GM19240 (cell line): ENCODE data around the gene IDH3G.
"Not testable (repeated sequence)": the region's sequence is repeated elsewhere in the genome, so short reads cannot be mapped to it uniquely, and the experiment has no call there.

ENCODE experiments used
- DNase-seq: peaks from one replicate; pipeline ENCODE4 v3.0.0; 2011; ENCODE audit warnings: low spot score; ENCODE audit not compliant: insufficient read length

IDH3G gene

DNA sequence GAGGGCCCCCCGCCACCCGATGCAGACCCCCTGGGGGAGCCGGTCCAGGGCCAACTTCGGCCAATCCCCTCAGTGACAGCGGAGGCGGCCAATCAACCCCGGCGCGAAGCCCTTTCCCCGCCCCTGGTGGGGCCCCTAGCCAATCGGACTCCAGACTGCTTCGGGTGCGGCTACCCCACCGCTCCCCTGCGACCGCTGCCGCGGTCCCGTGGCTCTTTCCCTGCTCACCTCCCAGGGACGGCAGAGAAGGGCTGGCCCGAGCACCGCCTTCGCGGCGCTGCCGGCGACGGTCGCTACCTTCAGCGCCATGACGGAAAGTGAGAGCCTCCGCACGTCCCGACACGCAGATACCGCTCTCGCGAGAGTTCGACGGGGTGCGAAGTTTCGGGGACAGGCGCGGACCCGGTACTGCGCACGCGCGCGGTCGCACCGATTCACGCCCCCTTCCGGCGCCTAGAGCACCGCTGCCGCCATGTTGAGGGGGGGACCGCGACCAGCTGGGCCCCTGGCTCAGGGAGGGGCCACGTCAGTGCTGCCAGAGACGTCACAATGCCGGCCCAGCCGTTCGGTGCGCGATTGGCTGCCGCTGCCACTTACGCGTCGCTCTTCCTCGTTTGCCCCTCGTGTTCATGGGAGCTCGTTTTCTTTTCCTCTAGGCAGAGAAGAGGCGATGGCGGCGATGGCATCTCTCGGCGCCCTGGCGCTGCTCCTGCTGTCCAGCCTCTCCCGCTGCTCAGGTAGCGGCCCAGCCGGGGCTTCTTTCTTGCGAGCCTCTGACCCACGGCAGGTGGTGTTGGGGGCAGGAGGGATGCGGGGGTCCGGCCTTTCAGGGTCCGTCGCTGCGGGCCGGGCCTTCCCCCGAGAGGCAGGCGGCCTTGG, at the start of gene IDH3G, which contains the start of gene SSR4:
TSS of gene IDH3G (minus strand) at position 358 of the 879 bp plus-strand sequence. CDS start at position 309, 49 bp downstream.
TSS of gene SSR4 (plus strand) at position 651 of the 879 bp plus-strand sequence. CDS start at position 671, 20 bp downstream.
- DNase-seq: peak; percentile 98

DNA sequence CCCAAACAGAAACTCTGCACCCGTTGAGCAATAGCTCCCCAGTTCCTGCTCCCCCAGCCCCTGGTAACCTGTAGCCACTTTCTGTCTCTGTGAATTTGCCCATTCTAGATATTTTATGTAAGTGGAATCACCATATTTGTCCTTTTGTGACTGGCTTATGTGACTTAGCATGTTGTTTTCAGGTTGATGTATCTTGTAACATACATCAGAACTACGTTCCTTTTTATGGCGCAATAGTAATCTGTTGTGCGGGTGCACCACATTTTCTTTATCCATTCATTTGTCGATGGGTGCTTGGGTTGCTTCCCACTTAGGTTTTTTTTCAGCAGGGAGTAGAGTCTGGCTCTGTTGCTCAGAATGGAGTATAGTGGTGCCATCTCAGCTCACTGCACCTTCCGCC, 42.7 kb upstream of the IDH3G start:
- DNase-seq: no peak

DNA sequence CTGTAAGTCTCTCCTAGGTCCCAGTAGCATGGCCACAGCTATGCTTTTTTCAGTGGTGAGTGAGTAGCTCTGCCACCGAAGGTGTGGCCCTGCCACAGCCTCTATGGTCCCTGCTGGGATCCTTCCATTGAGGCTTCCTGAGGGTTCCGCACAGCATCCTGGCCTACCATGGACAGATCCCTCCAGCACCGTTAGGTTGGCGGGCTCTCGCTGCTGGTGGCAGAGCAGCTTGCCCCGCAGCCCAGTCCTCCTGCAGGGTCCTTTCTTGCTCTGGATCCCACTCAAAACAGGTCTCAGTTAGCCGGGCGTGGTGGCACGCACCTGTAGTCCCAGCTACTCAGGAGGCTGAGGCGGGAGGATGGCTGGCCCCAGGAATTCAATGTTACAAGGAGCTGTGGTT, 38.6 kb upstream of the IDH3G start:
- no peak for DNase-seq

DNA sequence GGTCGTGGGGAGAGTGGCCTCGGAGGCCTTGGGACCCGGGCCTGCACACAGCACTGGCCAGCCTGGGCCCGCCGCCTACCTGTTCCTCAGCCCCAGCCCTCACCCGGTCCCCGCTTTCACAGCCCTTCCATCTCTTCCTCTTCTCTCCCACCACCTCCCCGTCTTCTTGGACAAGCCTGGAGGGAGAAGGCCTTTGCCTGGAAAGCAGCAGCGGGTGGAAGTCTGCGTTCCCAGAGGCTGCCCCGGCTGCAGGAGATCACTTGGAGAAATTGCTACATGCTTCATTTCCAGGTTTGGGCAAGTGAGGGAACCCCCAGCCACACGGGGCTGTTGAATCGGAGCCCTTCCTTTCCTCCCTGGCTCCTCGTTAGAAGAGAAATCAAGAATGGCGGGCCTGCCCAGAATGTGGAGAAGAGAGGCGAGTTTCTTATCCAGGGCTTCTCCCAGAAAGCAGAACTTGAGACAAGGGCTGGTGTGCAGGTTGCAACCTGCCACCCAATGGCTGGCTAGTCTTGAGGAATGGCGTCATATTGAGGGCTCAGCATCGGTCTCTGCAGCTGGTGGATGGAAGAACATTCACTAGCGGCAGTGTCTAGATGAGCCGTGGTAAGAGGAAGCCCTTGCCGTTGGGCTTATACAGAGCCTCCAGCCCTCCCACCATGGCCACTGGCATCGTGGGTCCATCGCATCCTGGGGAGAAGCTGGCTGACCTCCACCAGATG, 37.4 kb upstream of the IDH3G start:
- no peak for DNase-seq

DNA sequence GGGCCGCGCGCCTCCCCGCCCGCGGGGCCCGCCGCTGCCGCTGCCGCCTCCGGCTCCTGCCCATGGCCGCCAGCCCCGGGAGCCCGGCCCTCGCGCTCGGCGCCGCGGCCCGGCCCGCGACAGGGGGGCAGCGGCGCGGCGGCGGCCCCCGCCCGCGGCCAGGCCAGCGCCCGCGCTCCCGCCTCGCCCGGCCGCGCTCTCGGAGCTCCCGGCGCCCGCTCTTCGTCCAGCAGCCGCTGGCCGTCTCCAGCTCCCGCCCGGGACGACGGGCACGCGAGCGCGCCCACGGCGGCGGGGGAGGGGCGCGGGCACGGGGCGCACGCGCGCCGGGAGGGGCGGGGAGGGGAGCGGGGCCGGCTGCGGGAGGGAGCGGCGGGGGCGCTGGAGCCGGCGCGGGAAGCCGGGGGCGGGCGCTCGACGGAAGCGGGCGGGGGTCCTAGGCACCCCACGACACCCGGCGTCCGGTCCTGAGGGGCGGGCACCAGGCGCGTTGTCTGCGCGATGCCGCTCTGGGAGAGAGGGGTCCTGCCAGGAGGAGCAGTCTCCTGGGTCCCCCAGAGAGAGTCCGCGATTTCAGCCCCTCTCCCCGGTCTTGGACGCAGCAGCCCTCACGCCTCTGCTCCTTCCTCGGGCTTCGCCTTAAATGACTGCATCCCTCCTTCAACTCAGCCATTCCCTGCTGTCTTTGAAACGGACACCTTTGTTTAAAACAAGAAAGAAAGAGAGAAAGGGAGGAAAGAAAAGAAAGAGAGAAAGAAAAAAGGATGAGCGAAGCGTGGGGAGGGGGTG, 36.7 kb upstream of the IDH3G start:
- no peak for DNase-seq

DNA sequence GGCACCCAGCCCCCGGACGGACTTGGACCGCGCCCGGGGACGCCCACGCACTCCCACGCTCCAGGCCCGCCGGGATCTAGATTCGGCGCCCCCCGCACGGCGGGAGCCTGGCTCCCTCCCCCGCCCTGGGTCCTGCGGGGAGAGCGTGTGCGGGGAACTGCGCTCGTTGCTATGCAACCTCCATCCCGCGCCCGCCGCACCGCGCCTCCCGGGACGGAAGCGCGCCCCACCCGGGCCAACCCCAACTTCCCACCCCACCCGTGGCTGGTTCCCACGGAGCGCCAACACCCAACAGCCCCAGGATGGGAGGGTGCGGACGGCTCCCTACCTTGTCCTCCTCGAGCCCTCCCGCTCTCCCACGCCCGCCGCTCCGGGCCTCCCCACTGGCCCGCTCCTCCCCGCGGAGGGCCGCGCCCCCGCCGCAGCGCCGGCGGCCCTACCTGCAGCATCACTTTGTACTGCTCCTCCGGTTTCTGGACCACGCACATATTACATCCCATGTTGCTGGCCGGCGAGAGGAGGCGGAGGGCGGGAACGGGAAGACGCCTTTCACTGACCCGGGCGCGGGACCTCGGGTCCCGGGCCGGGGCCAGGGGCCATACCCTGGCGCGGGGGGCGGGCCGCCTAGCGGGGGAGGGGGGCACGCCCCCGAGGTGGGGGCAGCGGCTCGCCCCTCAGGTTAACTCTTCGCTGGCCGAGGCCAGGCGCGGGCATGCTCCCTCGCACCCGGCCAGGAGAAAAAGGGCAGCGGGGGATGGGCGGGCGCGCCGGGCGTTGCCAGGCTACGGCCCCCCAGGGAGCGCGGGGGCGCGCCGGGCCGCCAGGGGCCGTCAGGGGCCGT, 35.8 kb upstream of the IDH3G start, which contains the start of gene PDZD4:
TSS of gene PDZD4 (minus strand) at position 746 of the 841 bp plus-strand sequence. CDS start at position 500, 246 bp downstream.
- DNase-seq: peak; percentile 1

DNA sequence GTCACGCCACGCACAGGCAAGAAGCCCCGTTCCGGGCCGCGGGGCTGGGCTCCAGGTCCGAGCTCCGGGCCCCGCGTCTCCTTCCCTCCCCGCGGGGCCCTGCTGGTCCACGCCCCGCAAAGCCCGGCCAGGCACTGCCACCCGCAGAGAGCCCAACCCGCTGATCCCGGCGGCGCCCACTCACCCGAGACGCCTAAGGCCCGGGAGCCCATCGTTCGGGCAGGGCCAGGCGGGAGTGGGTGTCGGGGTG, 35.3 kb upstream of the IDH3G start:
- DNase-seq: no peak

DNA sequence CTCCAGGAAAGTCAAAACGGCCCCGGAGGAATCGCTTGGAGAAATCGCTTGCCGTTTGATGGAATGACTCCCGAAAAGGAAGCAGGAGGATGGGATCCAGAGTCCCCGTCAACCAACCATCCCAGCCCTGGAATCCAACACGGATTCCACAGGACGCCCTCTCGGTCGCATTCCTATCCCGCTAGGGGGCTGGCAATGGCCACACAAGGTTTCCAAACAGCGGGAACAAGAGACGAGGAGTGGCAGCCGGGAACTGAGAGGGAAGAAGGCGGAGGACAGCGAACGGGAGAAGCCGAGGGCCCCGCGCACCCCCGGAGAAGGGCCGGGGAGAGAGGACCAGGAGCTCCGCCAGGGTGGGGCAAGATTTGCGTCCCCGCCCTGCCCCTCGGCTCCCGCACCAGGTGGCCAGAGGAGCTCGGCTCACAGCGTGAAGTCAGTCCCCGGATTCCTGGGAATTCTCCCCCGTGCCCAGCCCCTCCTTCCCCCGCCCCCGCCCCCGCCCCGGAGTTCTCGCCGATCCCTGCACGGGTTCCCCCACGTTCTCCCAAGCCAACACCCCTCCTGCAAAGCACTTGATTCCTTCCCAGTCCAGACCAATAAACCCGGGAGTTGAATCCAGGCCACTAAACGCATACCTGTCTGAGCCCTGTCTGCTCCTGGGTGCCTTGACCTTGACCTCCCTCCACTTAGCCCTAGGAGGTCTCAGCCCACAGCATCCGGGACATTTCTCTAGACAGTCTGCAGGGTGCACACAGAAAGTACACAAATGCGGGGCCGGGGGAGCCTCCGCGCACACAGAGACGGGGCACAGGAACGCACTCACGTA, 34.8 kb upstream of the IDH3G start:
- no peak for DNase-seq

DNA sequence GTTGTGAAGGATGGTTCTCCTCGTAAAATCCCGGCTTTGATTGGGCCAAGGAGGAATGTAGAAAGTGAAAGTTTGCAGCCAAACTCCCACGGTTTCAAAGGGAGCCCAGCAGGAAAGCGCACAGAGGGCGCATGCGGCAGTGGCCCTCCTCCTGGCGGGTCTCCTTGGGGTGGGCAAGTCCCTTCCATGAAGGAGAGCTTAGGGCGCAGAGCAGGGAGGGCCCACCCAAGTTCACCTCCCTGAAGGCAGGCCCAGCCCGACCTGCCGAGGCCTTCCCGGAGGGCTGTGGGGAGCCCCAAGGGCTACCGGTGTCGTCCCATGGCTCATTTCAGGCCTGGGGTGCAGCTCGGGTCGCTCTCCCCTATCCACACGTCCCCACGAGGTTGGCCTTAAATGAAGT, 34.1 kb upstream of the IDH3G start:
- DNase-seq: no peak

DNA sequence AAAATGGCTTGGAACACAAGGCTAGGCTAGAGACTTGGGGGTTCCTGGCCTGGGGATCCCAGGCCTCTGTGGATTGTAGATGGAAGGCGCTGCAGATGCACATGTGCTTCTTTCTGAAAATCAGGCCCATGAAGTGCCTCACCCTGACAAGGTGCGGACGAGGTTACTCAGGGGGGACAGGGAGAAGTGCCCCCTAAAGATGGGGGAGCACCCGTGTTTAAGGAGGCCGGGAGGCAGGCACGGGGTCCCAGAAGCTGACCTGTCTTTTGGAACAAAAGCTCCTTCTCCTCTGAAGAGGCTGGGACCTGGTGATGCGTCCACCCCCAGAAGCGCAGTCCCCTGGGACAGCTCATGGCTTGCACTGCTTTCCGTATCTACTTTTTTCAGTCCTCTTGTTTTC, 33.7 kb upstream of the IDH3G start:
- DNase-seq: no peak

DNA sequence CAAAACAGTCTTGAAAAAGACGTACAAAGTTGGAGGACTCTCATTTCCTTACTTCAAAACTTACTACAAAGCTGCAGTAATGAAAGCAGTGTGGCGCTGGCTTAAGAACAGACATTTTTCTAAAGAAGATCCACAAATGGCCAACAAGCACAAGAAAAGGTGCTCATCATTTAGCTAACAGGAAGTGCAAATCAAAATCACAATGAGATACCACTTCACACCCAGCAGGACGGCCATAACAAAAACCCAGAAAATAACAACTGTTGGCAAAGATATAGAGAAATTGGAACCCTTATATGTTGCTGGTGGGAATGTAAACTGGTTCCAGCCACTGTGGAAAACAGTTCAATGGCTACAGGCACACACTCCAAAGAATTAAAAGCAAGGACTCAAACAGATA, 32.8 kb upstream of the IDH3G start:
- no peak for DNase-seq

DNA sequence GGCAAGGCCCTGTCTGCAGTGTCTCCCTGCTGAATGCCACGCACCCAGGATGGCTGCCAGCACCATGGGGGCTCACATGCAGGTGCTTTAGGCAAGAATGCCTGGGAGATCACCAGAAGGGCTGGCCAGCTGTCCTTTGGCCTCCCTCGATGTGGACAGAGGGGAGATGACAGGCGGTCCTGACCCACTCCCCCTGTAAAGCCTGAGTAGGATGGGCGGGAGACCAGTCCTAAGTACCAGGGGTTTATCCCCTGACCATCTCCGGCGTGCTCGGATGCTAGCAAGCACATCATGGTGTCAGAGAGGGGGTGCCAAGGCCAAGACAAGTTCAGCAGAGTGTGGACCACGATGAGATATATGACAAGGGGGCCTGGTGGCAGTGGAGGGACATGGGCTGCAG, 30.9 kb upstream of the IDH3G start:
- no peak for DNase-seq

DNA sequence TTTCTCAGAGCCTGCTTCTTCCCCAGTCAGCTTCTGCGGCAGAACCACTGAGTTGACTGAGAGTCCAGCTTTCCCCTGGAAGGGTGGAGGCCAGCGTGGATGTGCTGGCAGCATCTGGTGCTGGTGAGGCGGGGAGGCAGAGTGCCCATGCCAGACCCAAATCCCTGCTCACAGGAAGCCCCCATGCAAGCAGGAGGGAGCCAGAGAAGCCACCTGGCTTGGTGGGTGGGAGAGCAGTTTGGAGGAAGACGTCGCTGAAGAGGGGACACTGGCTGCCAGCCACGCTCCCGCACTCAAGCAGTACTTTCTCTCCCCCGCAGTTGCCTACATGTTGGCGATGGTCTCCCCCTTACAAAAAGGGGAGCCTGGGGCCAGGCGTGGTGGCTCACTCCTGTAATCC, 30.2 kb upstream of the IDH3G start:
- no peak for DNase-seq

DNA sequence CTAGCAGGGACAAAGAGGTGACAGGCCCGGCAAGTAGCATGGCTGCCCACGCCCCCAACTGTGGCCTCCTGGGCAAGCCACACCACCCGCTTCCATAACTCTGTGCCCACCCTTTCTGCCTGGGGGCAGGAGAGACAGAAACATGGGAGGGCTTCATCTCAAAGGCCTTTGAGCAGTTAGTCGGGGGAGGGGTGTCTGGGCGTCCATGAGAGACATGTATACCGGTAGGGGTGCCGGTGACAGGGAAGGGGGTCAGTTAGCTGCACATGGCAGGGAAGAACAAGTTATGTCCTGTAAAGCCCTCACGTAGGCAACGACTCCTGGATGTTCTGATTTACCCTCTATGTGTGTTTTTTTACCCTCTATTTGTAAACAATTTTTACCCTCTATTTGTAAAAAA, 26.9 kb upstream of the IDH3G start:
- DNase-seq: no peak

DNA sequence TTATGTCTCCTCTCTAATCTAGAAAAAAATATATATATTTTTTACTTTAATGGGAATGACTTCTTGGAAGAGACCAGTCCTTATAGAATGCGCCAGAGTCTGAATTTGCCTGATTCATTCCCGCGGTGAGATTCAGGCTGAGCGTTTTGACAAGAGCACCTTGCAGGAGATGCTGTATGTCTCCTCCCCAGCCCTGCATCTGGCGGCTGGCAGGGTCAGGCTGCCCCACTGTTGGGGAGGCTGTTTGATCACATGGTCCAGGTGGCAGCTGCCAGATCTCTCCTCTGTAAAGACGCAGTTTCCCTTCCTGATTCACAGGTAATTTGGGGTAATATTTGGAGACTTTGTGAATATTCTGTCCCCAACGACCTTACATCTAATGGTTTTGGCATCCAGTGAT, 26.4 kb upstream of the IDH3G start:
- peak; percentile 0 for DNase-seq

DNA sequence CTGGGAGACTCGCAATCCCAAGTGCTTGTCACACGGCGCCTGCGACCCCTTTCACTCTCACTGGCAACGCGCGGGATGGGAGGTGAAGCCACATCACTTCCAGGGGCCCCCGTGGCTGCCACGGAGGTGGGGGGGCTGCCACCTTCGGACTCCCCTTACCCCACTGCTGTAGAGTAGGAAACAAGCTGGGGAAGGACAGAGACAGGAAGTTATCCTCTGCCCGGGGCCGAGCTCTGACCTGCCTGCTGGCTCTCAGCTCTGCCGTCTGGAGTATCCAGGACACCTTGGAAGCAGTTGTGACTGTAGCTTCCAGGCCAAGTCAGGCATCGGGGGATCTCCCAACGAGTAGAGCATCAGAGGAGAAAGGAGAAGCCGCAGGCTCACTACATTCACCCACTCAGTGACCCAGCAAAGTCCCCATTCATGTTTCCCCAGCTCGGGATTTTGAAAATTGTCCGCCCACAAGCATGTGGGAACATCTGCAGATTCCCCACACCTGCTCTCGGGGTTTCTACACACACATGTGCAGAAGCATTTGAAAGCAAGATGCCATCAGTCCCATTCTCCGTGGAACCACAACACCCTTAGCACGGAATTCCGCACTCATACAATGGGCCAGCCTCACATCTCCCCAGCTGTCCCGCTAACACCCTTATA, 25.3 kb upstream of the IDH3G start:
- DNase-seq: peak; percentile 1

DNA sequence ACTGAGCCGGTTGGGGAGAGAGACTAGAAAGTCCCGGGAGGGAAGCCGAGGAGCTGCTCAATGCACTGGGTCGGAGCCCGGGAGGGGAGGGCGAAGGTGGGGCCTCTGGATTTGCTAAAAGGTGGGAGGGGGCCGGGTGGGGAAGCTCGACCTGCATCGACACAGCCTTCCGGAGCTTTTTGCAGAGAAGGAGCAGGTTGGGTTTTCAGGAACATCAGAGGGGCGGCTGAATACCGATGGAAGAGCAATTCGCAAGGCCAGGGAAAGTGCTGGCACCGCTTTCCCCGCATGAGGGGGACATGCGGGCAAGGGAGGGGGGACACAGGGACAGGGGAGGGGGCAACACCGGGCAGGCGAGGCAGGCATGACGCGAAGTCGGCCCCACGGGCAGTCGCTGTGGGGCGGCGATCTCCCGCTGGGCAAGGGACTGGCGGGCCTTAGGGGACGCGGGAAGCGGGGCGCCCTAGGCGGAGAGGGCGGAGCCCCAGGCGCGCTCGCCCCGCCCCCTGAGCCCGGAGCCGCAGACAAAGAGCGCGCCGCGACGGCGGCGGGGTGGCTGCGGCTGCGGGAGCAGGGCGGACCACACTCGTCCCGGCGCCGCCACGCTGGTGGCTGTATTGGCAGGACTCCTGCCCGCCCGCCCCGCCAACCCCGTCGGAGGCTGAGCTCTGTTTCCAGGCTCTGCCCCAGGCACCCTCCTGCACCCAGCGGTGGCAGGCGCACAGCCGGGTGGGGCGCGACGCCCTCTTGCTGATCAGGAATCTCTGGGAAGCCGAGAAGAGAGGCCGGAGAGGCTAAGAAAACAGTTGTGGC, 24.6 kb upstream of the IDH3G start:
- peak; percentile 11 for DNase-seq

DNA sequence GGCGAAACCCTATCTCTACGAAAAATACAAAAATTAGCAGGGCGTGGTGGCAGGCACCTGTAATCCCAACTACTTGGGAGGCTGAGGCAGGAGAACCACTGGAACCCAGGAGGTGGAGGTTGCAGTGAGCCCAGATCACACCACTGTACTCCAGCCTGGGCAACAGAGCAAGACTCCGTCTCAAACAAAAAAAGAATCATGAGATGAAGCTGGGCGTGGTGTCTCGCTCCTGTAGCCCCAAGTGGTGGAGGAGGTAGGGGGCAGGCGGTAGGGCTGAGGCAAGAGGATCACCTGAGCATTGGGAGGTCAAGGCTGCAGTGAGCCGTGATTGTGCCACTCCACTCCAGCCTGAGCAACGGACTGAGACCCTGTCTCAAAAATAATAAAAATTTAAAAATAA, 23.9 kb upstream of the IDH3G start:
- DNase-seq: not testable (repeated sequence)
